Gastroesophageal sphincter (tissue), 4 donors: ENCODE results near the gene SRPK2. TPM values are rescaled to one million over a fixed set of nuclear protein-coding genes. Genes with fewer than 3 reads are reported as not detected.

Source experiments
- ATAC-seq: fragments of 150-250 bp; one replicate; pipeline ENCODE4 v1.9.1; 2016; ENCODE audit warnings: mild to moderate bottlenecking, moderate library complexity
- H3K27ac ChIP-seq, 4 donors: fragments of 200-600 bp; sonication (generic) in 3 of 4; 1 replicate in 3 of 4; 2 replicates in 1 of 4; pipeline ENCODE4 v1.5.1; 2016 to 2019
- H3K27me3 ChIP-seq: fragments of 200-600 bp; sonication (generic); one replicate; pipeline ENCODE4 v1.5.1; 2019
- H3K36me3 ChIP-seq, 2 donors: fragments of 200-600 bp; sonication (generic); one replicate each; pipeline ENCODE4 v1.5.1; 2019; ENCODE audit warnings: control low read depth in 1 of 2
- H3K4me1 ChIP-seq, 3 donors: fragments of 200-600 bp; sonication (generic); 1 replicate in 2 of 3; 2 replicates in 1 of 3; pipeline ENCODE4 v1.5.1; 2016 to 2019; ENCODE audit warnings: control low read depth in 2 of 3
- H3K4me3 ChIP-seq, 2 donors: fragments of 200-600 bp; sonication (generic); one replicate each; pipeline ENCODE4 v1.5.1; 2019; ENCODE audit warnings: mild to moderate bottlenecking in 1 of 2, moderate library complexity in 1 of 2
- H3K9me3 ChIP-seq, 3 donors: fragments of 200-600 bp; sonication (generic); one replicate each; pipeline ENCODE4 v1.5.1; 2017 to 2019; ENCODE audit warnings: control low read depth in 2 of 3
- CTCF ChIP-seq, 4 experiments: fragments of 200-600 bp in 2 of 4; fragments of 450-650 bp in 2 of 4; sonication (generic) in 1 of 4; IDR thresholded peaks; one replicate each; pipeline ENCODE4 v1.5.1; 2017 to 2019; ENCODE audit warnings: antibody characterized with exemption in 4 of 4, mild to moderate bottlenecking in 2 of 4, moderate library complexity in 2 of 4
- EP300 ChIP-seq: sonication (generic); formaldehyde crosslinking; IDR thresholded peaks from one replicate; pipeline ENCODE4 v1.6.1; 2017; ENCODE audit warnings: antibody characterized with exemption, mild to moderate bottlenecking
- POLR2A ChIP-seq, 2 donors: fragments of 450-650 bp; IDR thresholded peaks; one replicate each; pipeline ENCODE4 v1.6.1; 2017; ENCODE audit warnings: antibody characterized with exemption in 2 of 2, mild to moderate bottlenecking in 2 of 2, moderate library complexity in 1 of 2
- POLR2AphosphoS5 ChIP-seq: sonication (generic); formaldehyde crosslinking; IDR thresholded peaks from one replicate; pipeline ENCODE4 v1.6.1; 2017; ENCODE audit warnings: antibody characterized with exemption
- WGBS, 2 donors: methylation state at CpG; one replicate each; pipeline ENCODE4 v1.1.5; 2018; ENCODE audit warnings: low coverage in 1 of 2; 5-methylcytosine and 5-hydroxymethylcytosine counted together
- total RNA-seq, 4 donors: library from RNA; depleted of rRNA; stranded (reverse); fragments of >200 nt; gene quantifications; one replicate each; pipeline ENCODE4 v1.1.0, GENCODE V29; 2016

Gene SRPK2
- total RNA-seq, 4 donors from 2014 or later, result 41.7 to 47.9 (median 43.8) TPM

- Histone ChIP-seq H3K27ac (no peak overlapping the region), H3K36me3 (peaks cover 0 to 7% of the 10 kb centered on the region in 2 donors), H3K9me3 (no peaks in the 10 kb centered on the region), H3K4me3 (no peak overlapping the region), H3K27me3 (no peaks in the 10 kb centered on the region), H3K4me1 (peaks cover 0 to 11% (median 0%) of the 10 kb centered on the region in 3 donors)
- no peak for ATAC-seq
- TF ChIP-seq POLR2AphosphoS5, result no peak
- no peak for TF ChIP-seq EP300
- no peak for TF ChIP-seq POLR2A (IDR thresholded peaks at IDR 0.05)
- TF ChIP-seq CTCF (IDR thresholded peaks at IDR 0.05), result no peak
- 80 to 100% methylated on average over 1 of the region's 1 CpG for WGBS, 2 donors
These were observed 215.1 kb downstream of the SRPK2 start for GRCh38 chr7:105173586-105173985.

DNA sequence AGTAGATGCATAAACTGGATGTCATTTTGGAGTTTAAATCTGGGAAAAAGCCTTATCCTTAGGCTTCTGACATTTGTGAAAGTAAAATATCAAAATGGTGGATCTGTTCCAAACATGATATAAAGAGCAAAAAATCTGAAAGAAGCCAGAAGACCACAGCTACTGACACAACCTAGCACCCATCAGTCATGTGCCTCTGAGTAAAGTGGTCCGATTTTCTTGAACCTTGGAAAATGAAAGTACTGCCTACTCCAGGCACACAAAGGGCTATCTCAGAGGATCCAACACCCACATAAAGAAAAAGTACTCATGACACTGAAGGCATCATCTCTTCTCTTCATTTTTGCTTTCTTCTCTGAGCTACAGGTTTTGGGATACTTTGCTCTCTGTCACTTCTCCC, 224.0 kb downstream of the SRPK2 start:
- H3K4me3 ChIP-seq, result no peak overlapping the region
- no peak overlapping the region for H3K27ac ChIP-seq
- no peak for ATAC-seq
- H3K4me1 ChIP-seq, result no peaks in the 10 kb centered on the region
- H3K36me3 ChIP-seq, result peaks cover 0 to 66% of the 10 kb centered on the region in 2 donors
- 75 to 88% methylated on average over 1 of the region's 1 CpG for WGBS, 2 donors
- H3K9me3 ChIP-seq, result no peaks in the 10 kb centered on the region
- no peak for TF ChIP-seq POLR2AphosphoS5
- no peaks in the 10 kb centered on the region for H3K27me3 ChIP-seq

DNA sequence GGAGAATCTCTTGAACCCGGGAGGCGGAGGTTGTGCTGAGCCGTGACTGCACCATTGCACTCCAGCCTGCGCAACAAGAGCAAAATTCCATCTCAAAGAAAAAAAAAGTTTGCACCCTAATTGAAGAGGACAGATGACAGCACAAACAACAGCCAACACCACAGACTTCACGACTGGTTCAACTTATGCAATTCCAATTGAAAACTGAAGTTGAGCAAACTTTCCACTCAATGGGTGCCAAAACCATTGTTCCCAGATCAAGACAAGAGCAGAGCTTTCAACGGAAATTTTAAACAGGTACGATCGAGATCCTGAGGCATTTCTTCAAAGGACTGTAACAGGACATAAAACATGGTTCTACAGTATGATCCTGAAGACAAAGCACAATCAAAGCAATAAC, 225.0 kb downstream of the SRPK2 start:
- no peaks in the 10 kb centered on the region for H3K4me1 ChIP-seq
- no peak for TF ChIP-seq CTCF (IDR thresholded peaks at IDR 0.05)
- TF ChIP-seq POLR2AphosphoS5, result no peak
- TF ChIP-seq POLR2A (IDR thresholded peaks at IDR 0.05), result no peak
- TF ChIP-seq EP300, result no peak
- WGBS, 2 donors, result 85 to 93% methylated on average over 4 to 8 of the region's 8 CpGs
- H3K27me3 ChIP-seq, result no peaks in the 10 kb centered on the region
- no peaks in the 10 kb centered on the region for H3K9me3 ChIP-seq
- peaks cover 0 to 61% of the 10 kb centered on the region in 2 donors for H3K36me3 ChIP-seq
- no peak overlapping the region for H3K27ac ChIP-seq
- ATAC-seq, result no peak
- no peak overlapping the region for H3K4me3 ChIP-seq

DNA sequence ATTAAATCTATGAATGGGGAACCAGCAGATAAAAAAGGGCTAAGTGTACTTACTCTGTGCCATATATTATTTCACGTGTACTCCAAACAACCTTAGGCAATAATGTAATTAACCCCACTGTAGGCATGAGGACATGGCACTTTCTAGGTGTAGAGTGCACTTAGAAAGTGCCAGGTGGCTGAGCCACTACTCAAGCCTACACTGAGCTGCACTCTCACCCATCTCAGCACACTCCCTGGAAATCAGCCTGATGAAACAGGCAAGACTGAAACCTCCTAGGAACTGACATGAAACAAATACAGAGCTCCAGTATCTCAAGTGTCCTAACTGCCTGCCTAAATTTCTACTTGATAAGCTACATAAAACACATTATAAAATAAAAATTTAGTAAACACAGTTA, 227.4 kb downstream of the SRPK2 start:
- H3K27me3 ChIP-seq, result no peaks in the 10 kb centered on the region
- H3K36me3 ChIP-seq, result peaks cover 0 to 37% of the 10 kb centered on the region in 2 donors
- H3K4me1 ChIP-seq, result no peaks in the 10 kb centered on the region
- 94 to 100% methylated on average over 1 of the region's 1 CpG for WGBS, 2 donors
- H3K27ac ChIP-seq, result no peak overlapping the region
- no peak for TF ChIP-seq POLR2A (IDR thresholded peaks at IDR 0.05)
- no peak for TF ChIP-seq POLR2AphosphoS5
- no peak for TF ChIP-seq CTCF (IDR thresholded peaks at IDR 0.05)
- no peak for TF ChIP-seq EP300
- H3K9me3 ChIP-seq, result no peaks in the 10 kb centered on the region
- H3K4me3 ChIP-seq, result no peak overlapping the region
- ATAC-seq, result no peak

DNA sequence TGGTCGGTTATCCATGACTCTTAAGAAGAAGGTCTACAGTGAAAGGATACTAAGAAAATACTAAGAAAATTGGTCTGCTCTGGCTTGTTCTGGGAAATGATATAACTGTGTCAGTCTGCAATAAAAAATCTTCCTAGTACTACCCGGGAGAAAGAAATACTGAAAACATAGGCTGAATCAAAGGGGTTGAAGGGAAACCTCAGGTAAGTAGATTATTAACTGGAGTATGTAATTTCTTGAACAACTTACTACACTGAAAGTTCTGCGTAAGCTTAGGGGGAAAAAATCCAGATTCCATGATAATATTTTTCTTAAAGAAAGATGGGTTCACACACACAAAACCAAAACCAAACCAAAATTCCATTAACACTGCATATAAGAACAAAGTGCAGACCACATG, 231.4 kb downstream of the SRPK2 start:
- Histone ChIP-seq H3K36me3 (peaks cover 0 to 6% of the 10 kb centered on the region in 2 donors), H3K4me3 (no peak overlapping the region), H3K4me1 (peaks cover 0 to 5% (median 0%) of the 10 kb centered on the region in 3 donors), H3K27ac (no peak overlapping the region), H3K27me3 (no peaks in the 10 kb centered on the region), H3K9me3 (no peaks in the 10 kb centered on the region)
- no peak for TF ChIP-seq POLR2A (IDR thresholded peaks at IDR 0.05)
- no peak for TF ChIP-seq EP300
- no peak for TF ChIP-seq POLR2AphosphoS5
- no peak for TF ChIP-seq CTCF (IDR thresholded peaks at IDR 0.05)
- WGBS, 2 donors, result 60 to 96% methylated on average over 2 to 3 of the region's 3 CpGs
- ATAC-seq, result no peak
